HL-60 (cell line): ENCODE data around the gene FGF12.

Source experiments
- DNase-seq, 2 experiments: peaks; one replicate each; pipeline ENCODE4 v3.0.0-alpha.2; 2010 to 2020; ENCODE audit warnings: low read depth in 1 of 2, low spot score in 1 of 2
- H3K27ac ChIP-seq: fragments of 250-450 bp; sonication (Bioruptor Pico); replicated peaks from 2 replicates; pipeline ENCODE4 v1.5.1; 2020; ENCODE audit warnings: mild to moderate bottlenecking, moderate library complexity
- H3K27me3 ChIP-seq: fragments of 250-450 bp; sonication (Bioruptor Pico); 2 replicates; pipeline ENCODE4 v1.5.1; 2021; ENCODE audit warnings: mild to moderate bottlenecking, moderate library complexity; ENCODE audit not compliant: insufficient read depth, poor library complexity, severe bottlenecking
- H3K4me3 ChIP-seq: replicated peaks from 2 replicates; pipeline ENCODE4 v1.5.1; 2011; ENCODE audit warnings: mild to moderate bottlenecking, control low read depth, low read length; ENCODE audit not compliant: insufficient read depth
- CTCF ChIP-seq: IDR thresholded peaks from one replicate; pipeline ENCODE4 v1.5.1; 2011; ENCODE audit warnings: low read length, control low read depth, inconsistent platforms; ENCODE audit not compliant: insufficient read depth
- GABPA ChIP-seq: IDR thresholded peaks from 2 replicates; pipeline ENCODE4 v1.6.1; 2012; ENCODE audit warnings: low read depth
- POLR2AphosphoS5 ChIP-seq: IDR thresholded peaks from 2 replicates; pipeline ENCODE4 v1.6.1; 2012; ENCODE audit warnings: low read depth
- SPI1 ChIP-seq: IDR thresholded peaks from 2 replicates; pipeline ENCODE4 v1.6.1; 2012; ENCODE audit warnings: low read depth, mild to moderate bottlenecking, borderline replicate concordance
- TF ChIP-seq, protein P1 (sequence below): IDR thresholded peaks from 2 replicates; pipeline ENCODE4 v1.6.1; 2012; ENCODE audit warnings: low read depth; ENCODE audit not compliant: insufficient replicate concordance

The FGF12 gene

GRCh38 chr3:192550356-192550755 lies 177.0 kb downstream of the FGF12 start:
- no peak for TF ChIP-seq CTCF
- no peak for TF ChIP-seq GABPA
- TF ChIP-seq SPI1 = no peak
- TF ChIP-seq POLR2AphosphoS5 = no peak
- TF ChIP-seq, protein P1, sequence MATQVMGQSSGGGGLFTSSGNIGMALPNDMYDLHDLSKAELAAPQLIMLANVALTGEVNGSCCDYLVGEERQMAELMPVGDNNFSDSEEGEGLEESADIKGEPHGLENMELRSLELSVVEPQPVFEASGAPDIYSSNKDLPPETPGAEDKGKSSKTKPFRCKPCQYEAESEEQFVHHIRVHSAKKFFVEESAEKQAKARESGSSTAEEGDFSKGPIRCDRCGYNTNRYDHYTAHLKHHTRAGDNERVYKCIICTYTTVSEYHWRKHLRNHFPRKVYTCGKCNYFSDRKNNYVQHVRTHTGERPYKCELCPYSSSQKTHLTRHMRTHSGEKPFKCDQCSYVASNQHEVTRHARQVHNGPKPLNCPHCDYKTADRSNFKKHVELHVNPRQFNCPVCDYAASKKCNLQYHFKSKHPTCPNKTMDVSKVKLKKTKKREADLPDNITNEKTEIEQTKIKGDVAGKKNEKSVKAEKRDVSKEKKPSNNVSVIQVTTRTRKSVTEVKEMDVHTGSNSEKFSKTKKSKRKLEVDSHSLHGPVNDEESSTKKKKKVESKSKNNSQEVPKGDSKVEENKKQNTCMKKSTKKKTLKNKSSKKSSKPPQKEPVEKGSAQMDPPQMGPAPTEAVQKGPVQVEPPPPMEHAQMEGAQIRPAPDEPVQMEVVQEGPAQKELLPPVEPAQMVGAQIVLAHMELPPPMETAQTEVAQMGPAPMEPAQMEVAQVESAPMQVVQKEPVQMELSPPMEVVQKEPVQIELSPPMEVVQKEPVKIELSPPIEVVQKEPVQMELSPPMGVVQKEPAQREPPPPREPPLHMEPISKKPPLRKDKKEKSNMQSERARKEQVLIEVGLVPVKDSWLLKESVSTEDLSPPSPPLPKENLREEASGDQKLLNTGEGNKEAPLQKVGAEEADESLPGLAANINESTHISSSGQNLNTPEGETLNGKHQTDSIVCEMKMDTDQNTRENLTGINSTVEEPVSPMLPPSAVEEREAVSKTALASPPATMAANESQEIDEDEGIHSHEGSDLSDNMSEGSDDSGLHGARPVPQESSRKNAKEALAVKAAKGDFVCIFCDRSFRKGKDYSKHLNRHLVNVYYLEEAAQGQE = no peak
- Histone ChIP-seq H3K4me3 (no peak overlapping the region), H3K27me3 (no peaks in the 10 kb centered on the region), H3K27ac (no peak overlapping the region)
- DNase-seq = no peak

- H3K4me3 ChIP-seq = no peak overlapping the region
- DNase-seq = no peak
- H3K27ac ChIP-seq = no peak overlapping the region
- TF ChIP-seq POLR2AphosphoS5 (no peak), GABPA (no peak), CTCF (no peak), SPI1 (no peak)
- TF ChIP-seq, protein P1 = no peak
- no peaks in the 10 kb centered on the region for H3K27me3 ChIP-seq
Observed at GRCh38 chr3:192545333-192545732, 182.0 kb downstream of the FGF12 start.

- DNase-seq = no peak
- no peak overlapping the region for H3K4me3 ChIP-seq
- TF ChIP-seq GABPA = no peak
- TF ChIP-seq CTCF = no peak
- TF ChIP-seq POLR2AphosphoS5 = no peak
- TF ChIP-seq, protein P1 = no peak
- TF ChIP-seq SPI1 = no peak
- H3K27ac ChIP-seq = no peak overlapping the region
- H3K27me3 ChIP-seq = no peaks in the 10 kb centered on the region
Observed at GRCh38 chr3:192543163-192543562, 184.2 kb downstream of the FGF12 start.
